GM12878 (cell line): ENCODE measurements around the gene MOCS1. TPM values are rescaled to one million over a fixed set of nuclear protein-coding genes. Genes with fewer than 3 reads are reported as not detected.

ENCODE experiments used
- ATAC-seq: fragments of 200-7000 bp; cut with Tn5 transposase; 3 replicates; pipeline ENCODE4 v1.9.1; 2020; ENCODE audit warnings: mild to moderate bottlenecking, moderate library complexity
- BruUV-seq: library from RNA; stranded (reverse); fragments of 400-500 nt; replicated peaks from 2 replicates; lab custom pipeline; 2021; lab: Mats Ljungman, UMichigan
- CTCF ChIA-PET: fragments of 300-600 bp; sonication (Branson Sonifier 250); formaldehyde crosslinking; extraction: SDS; loops from one replicate; lab custom pipeline; 2021; ENCODE audit warnings: inconsistent platforms; lab: Yijun Ruan, JAX
- POLR2A ChIA-PET: fragments of 350-600 bp; formaldehyde crosslinking; extraction: SDS; loops from one replicate; lab custom pipeline; 2021; ENCODE audit warnings: inconsistent platforms; lab: Charles Lee
- RAD21 ChIA-PET: fragments of 300-600 bp; sonication (Branson Sonifier 250); formaldehyde crosslinking; loops from one replicate; lab custom pipeline; 2023; ENCODE audit warnings: antibody characterized with exemption; ENCODE audit not compliant: unreplicated experiment; lab: Charles Lee
- SMC1A ChIA-PET: fragments of 300-600 bp; sonication (Branson Sonifier 250); formaldehyde crosslinking; loops from one replicate; lab custom pipeline; 2023; ENCODE audit not compliant: unreplicated experiment, uncharacterized antibody; lab: Charles Lee
- DNase-seq: peaks from one replicate; pipeline ENCODE4 v3.0.0-alpha.2; 2011; ENCODE audit warnings: low read depth, low spot score
- FAIRE-seq: peaks from 3 replicates; lab custom pipeline; 2011; peaks lifted over from hg19 to GRCh38; lab: Jason Lieb, UNC
- H2AFZ ChIP-seq: 2 replicates; pipeline ENCODE4 v1.6.0; 2011; ENCODE audit warnings: low read depth, low read length, control low read depth; ENCODE audit not compliant: control insufficient read depth
- H3K27ac ChIP-seq: 2 replicates; pipeline ENCODE4 v1.5.1; 2011; ENCODE audit warnings: control low read depth; ENCODE audit not compliant: control insufficient read depth, insufficient read depth
- H3K27me3 ChIP-seq, 2 experiments: replicated peaks in 1 of 2; 2 replicates each; pipeline versions ENCODE4 v1.6.0 to v1.6.1; 2011; ENCODE audit warnings: low read length in 1 of 2; ENCODE audit not compliant: control insufficient read depth in 2 of 2, insufficient read depth in 2 of 2
- H3K36me3 ChIP-seq, 2 experiments: 2 replicates each; pipeline ENCODE4 v1.5.1; 2011; ENCODE audit warnings: low read length in 1 of 2; ENCODE audit not compliant: control insufficient read depth in 2 of 2, insufficient read depth in 2 of 2
- H3K4me1 ChIP-seq: 2 replicates; pipeline ENCODE4 v1.6.1; 2011; ENCODE audit warnings: mild to moderate bottlenecking, low read length, moderate library complexity, mixed read lengths; ENCODE audit not compliant: control insufficient read depth, insufficient read depth
- H3K4me2 ChIP-seq: 2 replicates; pipeline ENCODE4 v1.6.0; 2011; ENCODE audit warnings: control low read depth; ENCODE audit not compliant: control insufficient read depth, insufficient read depth
- H3K4me3 ChIP-seq: fragments of 200-600 bp; sonication (generic); 2 replicates; pipeline ENCODE4 v1.5.1; 2016
- H3K79me2 ChIP-seq: 2 replicates; pipeline ENCODE4 v1.6.0; 2011; ENCODE audit warnings: low read length; ENCODE audit not compliant: control insufficient read depth, insufficient read depth
- H3K9ac ChIP-seq: 2 replicates; pipeline ENCODE4 v1.8.0; 2011; ENCODE audit warnings: low read length, control low read depth, mixed read lengths; ENCODE audit not compliant: control insufficient read depth, insufficient read depth
- H3K9me3 ChIP-seq: replicated peaks from 3 replicates; pipeline ENCODE4 v1.5.1; 2011; ENCODE audit warnings: mild to moderate bottlenecking, low read length; ENCODE audit not compliant: control insufficient read depth, insufficient read depth
- H4K20me1 ChIP-seq: 2 replicates; pipeline ENCODE4 v1.6.0; 2011; ENCODE audit not compliant: control insufficient read depth, insufficient read depth
- CTCF ChIP-seq, 3 experiments: IDR thresholded peaks in 2 of 3; conservative IDR thresholded peaks in 1 of 3; 2 replicates each; pipeline ENCODE4 v1.5.1; 2011; ENCODE audit warnings: low read depth in 3 of 3, low read length in 3 of 3, mild to moderate bottlenecking in 3 of 3, control low read depth in 2 of 3, moderate library complexity in 2 of 3, inconsistent platforms in 1 of 3, mixed read lengths in 1 of 3; ENCODE audit not compliant: control insufficient read depth in 2 of 3, insufficient read depth in 1 of 3; ENCODE audit errors: extremely low read depth in 1 of 3
- KLF5 ChIP-seq: fragments of 450-650 bp; IDR thresholded peaks from 2 replicates; pipeline ENCODE4 v1.6.1; 2014; ENCODE audit warnings: mild to moderate bottlenecking; ENCODE audit not compliant: partially characterized antibody
- RAD51 ChIP-seq: fragments of 450-650 bp; IDR thresholded peaks from 2 replicates; pipeline ENCODE4 v1.6.1; 2016; ENCODE audit warnings: moderate library complexity, mild to moderate bottlenecking, inconsistent platforms
- WGBS: methylation state at CpG from one replicate; pipeline ENCODE4 v1.1.6; 2016; ENCODE audit warnings: low lambda C conversion rate; ENCODE audit not compliant: insufficient replicate concordance, insufficient coverage; ENCODE audit errors: missing lambda C conversion rate; 5-methylcytosine and 5-hydroxymethylcytosine counted together
- in situ Hi-C: fragments of 300-500 bp; cut with MboI; formaldehyde crosslinking; loops from 9 replicates; pipeline ENCODE4 v1.14.3; 2018; ENCODE audit warnings: mixed read lengths
- intact Hi-C: fragments of 100-400 bp; cut with micrococcal nuclease; formaldehyde crosslinking; loops from one replicate; pipeline ENCODE4 v1.14.2; 2022; ENCODE audit not compliant: unreplicated experiment
- polyA plus RNA-seq, 11 experiments: library from polyadenylated mRNA; depleted of rRNA in 4 of 11; unstranded in 6 of 11; stranded (reverse) in 5 of 11; fragments of >200 nt; fragmentation: Nextera tagmentation in 4 of 11; fragmentation: Illumina TruSeq in 1 of 11; extraction: Ambion mirVana in 4 of 11; extraction: Trizol in 1 of 11; gene quantifications; 1 replicate in 1 of 11; 2 replicates in 10 of 11; pipeline versions ENCODE4 v1.2.1 to v1.2.3, GENCODE V29; 2011 to 2016; ENCODE audit warnings: inconsistent platforms in 2 of 11, missing spikeins in 2 of 11, low read depth in 1 of 11
- total RNA-seq, 4 experiments: library from RNA; depleted of rRNA in 3 of 4; stranded (reverse); fragments of >200 nt in 3 of 4; fragmentation: Illumina TruSeq in 1 of 4; extraction: Trizol in 1 of 4; gene quantifications; 2 replicates each; pipeline versions ENCODE4 v1.2.1 to v1.2.3, GENCODE V29; 2013 to 2021

MOCS1 gene
- total and polyA plus RNA-seq, 10 of the 15 experiments (the other 5 are each of a cell fraction or from before 2014, with no cell fraction given) = 0.02 to 5.4 (median 0.16) TPM; not detected in 2

- Histone ChIP-seq H3K4me3 (no peak overlapping the region), H3K4me1 (no peaks in the 10 kb centered on the region), H4K20me1 (no peaks in the 10 kb centered on the region), H3K9ac (no peak overlapping the region), H3K9me3 (no peaks in the 10 kb centered on the region), H2AFZ (no peak overlapping the region), H3K4me2 (no peak overlapping the region), H3K27ac (no peak overlapping the region), H3K79me2 (no peaks in the 10 kb centered on the region), H3K36me3 (no peaks in the 10 kb centered on the region), H3K27me3 (no peaks in the 10 kb centered on the region)
- FAIRE-seq (no peak), DNase-seq (no peak), ATAC-seq (peak; percentile 50; the same call in 2 of the 3 replicates)
- intact Hi-C loops (loop anchor here (5.0 kb wide), 1 partner anchor 440 kb away; no protein-coding TSS in a partner anchor), in situ Hi-C loops (no loop called here)
- ChIA-PET RAD21 (interaction anchor here (3.9 kb wide), 1 partner anchor 506 kb away, joined by 15 read pairs; no protein-coding TSS in a partner anchor), SMC1A (interaction anchor here (1.3 to 2.0 kb wide), 3 partner anchors 10 to 503 kb away, joined by 3 to 6 read pairs (median 6); no protein-coding TSS in a partner anchor), POLR2A (no interaction called here), CTCF (interaction anchor here (1.0 to 8.3 kb wide), 10 partner anchors 9 to 505 kb away, joined by 3 to 135 read pairs (median 9); no protein-coding TSS in a partner anchor)
- TF ChIP-seq KLF5 (no peak), RAD51 (no peak), CTCF (IDR thresholded peaks at IDR 0.05 in 2 of 3, conservative IDR thresholded peaks at IDR 0.05 in 1 of 3; ENCODE audit: control insufficient read depth in 2 of 3, extremely low read depth in 1 of 3, insufficient read depth in 1 of 3, low read depth in 3 of 3, low read length in 3 of 3) (0 out of 6 replicates have a peak, but pooled peaks of 2 of the 3 experiments have one; percentile 5 to 10)
- WGBS = 30% methylated on average over 6 of the region's 6 CpGs
- BruUV-seq = no TSS peak
Observed at GRCh38 chr6:39867592-39867991, 66.7 kb downstream of the MOCS1 start.
